ENCODE results near the gene PPARGC1A.

Gene PPARGC1A

DNA sequence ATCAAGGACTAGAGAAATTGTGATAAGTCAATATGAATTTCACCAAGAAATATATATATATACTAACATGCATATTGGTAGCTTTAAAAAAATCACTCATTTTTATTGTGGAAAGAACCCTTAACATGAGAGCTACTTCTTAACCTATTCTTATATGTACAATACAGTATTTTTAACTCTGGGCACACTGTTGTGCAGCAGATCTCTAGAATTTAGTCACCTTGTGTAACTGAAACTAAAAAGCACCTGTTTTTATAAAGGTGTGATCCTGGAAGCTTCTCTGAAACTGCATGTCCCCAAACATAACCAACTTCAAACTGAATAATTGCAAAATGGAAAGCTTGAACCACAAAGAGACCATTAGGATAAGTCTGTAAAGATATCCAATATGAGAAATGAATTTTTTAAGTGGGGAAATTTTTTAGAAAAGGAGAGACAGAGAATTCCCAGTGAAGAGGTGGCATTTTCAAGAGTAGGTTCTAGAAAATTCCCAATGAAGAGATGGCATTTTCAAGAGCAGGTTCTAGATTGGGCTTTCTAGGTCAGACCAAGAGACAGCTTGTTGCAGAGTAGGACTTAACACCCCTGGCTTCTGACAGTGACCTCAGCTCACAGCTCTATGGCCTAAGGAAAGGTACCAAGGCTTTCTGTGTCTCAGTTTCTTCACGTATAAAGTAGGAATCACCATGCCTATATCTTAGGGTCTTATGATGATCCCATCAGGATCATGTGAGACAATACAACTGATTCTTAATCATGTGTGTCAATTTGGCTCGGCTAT, 22.0 kb upstream of the PPARGC1A start:
- no peak for DNase-seq (ENCODE audit: low spot score)

DNA sequence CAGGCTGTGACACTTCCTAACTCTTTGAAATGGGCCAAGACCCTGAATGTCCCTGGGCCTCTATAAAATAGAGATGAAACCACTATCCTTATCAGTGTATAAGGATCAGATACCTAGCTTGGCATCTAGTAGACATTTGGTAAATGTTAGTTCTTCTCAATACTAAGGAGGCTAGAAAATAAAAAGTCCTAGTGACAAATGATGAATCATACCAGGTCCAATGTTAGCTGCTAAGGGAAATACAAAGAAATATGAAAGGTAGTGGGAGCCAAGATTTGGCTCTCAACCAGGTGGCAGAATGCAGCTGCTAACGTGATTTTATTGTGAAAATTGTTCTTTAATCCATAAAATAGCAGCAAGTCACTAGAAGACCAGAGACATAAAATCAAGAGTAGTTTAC, 19.8 kb upstream of the PPARGC1A start:
- DNase-seq (ENCODE audit: low spot score): no peak

DNA sequence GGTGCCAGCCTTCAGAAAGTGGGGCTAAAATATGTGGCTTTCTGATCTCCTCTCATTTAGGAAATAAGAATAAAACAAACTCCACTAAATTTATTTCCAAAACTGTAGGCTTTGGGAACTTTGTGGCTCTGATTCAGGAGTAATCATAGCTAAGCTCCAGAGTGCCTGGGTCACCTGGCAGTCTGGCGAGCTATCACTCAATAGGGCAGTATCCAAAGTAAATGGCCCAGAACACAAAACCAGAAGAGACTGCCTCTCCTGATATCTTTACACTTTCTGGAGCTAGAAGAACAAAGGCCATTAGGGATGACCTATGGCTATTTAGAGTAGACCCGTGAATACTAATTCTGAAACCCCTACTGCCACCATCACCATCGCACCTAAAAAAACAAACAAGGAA, 17.0 kb upstream of the PPARGC1A start:
- no peak for DNase-seq (ENCODE audit: low spot score)

DNA sequence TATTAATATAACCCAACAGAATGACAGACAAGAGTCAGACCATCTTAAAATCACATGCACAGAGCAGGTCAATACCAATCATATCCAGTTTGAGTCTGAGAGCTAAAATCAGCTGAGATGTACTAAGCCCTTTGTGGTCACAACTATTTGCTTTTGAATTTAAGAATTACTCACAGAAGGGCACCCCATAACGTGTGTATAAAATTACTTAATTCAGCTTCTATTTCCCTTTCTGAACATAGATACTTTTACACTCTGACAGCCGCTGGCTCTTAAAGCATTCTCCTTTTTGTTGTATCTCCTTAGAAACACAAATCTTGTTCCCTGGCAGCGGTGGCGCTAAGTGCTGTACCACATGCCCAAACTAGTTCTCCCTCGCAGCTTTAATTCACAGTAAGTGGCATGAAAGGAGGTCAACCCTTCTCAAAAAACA, 14.8 kb upstream of the PPARGC1A start:
- DNase-seq (ENCODE audit: low spot score): peak; percentile 72

DNA sequence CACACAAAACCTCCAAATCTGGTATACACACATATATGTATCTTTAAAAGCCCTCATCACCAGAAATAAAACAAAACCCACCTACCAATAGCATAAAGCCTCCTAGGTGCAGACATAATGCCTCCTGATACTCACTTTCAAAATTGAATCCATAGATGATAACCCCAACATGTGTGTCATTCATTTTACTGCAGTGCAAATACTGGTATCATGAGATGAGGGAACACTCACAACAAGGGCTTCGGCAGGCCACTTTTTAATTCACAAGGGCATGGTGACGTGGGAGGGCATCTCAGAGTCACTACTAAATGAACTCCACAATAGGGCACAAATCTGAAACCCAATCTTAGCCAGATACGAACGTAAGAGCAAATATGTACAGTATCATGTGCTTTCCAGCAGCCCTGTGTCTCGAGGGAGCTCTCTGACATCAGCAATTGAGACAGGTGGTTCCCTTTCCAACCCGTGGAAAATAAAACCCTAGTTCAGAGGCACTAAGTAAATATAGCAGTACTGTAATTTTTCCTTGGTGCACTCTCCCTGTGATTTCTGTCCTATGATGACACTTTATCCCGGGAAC, 14.1 kb upstream of the PPARGC1A start:
- no peak for DNase-seq (ENCODE audit: low spot score)

DNA sequence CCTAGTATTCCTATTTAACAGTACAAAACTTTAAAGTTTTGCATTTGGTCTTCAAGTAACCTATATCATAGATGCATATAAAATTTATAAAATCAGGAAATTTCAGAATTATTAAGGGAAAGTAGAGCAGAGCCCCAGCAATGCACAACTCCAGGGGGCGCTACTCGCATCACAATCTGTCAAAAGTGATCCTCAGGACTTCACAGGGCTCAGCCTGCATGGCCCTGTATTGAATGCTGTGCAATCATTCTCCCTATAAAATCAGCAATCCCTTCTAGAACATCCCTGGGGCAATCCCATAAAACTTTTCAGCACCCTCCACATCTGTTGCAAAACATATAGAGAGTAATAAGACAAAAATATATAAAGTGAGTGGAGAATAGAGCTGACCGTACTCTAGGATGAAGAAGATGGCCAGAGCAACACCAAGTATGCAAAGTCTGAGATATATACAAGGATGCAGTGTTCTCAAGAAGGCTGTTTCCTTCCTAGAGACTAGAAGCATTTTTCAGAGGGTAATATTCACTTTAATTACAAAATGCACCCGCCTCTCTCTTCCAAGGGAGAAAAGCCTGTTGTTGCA, 12.5 kb upstream of the PPARGC1A start:
- DNase-seq (ENCODE audit: low spot score): no peak

DNA sequence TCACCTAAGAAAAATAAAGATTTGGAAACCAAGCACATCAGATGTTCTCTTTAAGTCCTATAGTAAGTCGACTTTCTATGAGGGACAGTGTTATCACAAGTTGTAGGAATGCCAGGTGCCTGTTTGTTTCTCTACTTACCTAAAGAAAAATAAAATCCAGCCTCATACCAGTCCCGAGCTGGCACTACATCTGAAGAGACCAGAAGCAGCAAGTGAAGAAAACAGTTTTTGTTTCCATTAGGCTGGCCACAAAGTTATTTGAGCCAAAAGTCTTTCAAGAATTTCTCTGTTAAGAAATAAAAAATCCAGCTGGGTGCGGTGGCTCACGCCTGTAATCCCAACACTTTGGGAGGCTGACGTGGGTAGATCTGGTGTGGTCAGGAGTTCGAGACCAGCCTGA, 10.8 kb upstream of the PPARGC1A start:
- DNase-seq (ENCODE audit: low spot score): no peak

DNA sequence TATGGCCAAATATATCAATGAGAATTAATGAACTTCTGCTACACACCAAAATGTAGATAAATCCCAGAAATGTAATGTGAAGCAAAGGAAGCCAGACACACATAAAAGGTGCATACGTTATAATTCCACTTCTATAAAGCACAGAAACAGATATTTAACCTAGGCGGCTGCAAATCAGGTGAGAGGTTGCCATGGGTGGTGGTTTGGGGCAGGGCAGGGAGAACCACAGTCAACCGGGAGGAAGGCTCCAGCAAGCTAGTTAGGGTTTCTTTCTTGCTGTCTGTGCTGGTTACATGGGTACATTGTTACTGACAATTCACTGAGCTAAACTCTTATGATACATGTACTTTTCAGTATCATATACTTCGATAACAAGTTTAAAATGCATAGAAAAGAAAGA, 9.7 kb upstream of the PPARGC1A start:
- no peak for DNase-seq (ENCODE audit: low spot score)

DNA sequence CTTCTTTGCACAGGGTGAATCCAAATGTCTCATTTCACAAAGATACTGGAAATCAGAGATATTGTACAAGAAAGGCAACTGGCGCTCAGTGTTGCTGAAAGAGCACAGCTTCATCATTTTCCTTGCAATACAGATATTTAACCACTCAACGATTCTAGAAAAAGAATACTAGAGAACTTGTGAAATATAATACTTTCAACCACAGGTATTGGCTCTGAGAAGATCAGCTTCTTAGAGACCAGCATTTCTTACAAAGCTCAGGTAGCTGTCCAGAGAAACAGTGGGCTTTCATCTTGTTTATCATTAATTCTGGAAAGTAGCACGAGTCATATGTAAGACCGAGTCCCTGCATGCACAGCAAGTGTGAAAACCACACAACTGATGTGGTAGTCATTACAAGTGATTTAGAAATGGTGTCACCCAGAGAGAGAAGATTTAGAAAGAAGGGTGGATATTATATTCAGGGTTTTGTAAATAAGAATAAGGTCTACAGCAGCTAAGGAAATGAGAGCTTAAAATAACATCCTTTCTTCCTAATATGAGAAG, 7.8 kb upstream of the PPARGC1A start:
- DNase-seq (ENCODE audit: low spot score): no peak

DNA sequence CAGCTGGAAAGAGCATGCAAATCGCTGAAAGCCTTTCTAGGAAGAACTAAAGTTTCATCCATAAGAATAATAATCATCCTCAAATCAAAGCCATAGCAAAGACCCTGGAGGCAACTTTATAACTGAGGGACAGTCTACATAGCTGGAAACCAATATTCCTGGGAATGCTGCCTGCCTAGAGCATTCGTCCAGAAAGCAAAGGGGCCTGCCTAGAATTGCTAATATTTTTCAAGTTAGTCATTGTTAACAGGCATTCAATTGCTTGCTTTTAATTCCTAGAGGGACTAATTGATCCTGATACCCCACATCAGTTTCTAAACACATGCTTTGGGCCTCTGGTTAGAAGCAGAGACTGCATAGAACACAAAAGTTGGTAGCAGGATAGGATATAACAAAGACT, 4.2 kb upstream of the PPARGC1A start:
- no peak for DNase-seq (ENCODE audit: low spot score)

DNA sequence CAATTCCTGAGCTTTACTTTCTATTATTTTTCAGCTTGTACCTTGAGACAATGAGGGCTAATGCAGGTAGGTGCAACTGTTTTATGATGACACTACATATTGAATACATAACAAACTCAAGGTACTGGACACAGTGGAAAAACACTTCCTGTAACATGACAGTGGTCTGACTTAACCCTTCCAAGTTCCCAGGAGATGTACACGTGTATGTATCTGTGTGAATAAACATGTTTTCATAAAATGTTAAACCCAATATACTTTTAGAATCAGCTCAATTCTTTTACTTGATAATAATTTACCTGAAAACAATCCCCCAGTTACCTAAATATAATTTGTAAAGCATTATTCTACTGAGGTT, 1.2 kb upstream of the PPARGC1A start:
- DNase-seq (ENCODE audit: low spot score): no peak

DNA sequence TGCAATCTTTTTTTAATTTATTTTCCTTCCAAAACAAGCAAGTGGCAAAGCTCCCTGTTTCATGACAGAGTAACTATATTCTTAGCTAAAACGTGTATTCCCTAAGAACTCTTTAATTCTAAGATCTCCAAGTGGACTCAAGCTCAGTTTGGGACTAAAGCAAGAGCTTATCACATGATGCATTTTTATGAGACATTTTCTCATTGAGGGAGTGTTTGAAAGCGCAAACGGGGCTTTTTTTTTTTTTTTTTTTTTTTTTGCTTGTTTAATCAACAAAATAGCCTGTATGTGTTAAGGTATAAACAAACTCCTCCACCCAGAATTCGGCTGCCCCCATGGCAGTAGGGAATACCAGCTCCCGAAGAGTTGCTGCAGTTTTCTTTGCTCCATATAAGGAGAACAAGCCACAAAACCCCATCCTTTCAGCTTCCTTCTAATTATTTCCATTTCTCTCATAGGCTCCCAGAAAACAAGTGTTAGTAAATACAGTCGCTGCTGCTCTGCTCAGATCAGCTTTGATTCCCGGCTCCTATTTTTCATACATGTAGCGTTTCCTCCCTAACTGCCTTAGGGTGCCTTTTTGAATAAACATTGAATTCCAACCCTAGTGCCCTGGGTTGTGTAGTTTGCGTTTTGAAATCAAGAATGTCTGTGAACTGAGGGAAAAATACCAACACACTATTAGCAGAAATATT, 669 bp upstream of the PPARGC1A start:
- DNase-seq (ENCODE audit: low spot score): no peak

DNA sequence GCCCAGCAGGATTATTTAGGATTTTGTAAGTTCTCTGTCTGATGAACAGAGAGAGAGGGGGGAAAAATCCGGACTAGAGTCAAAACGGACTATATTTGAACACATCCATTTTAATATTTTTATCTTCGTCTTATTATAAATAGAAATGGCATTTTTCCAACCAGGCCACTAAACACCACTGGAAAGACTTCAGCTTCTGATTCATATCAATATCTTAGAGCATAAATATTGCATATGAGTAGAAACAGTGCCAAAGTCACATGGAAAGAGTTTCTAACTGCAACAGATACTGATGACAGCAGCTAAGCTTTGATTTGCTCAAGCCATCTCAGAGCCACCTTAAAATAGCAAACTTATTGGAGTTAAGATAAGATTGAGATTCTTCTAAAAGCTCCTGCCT, 456 bp downstream of the PPARGC1A start:
- DNase-seq (ENCODE audit: low spot score): no peak

DNA sequence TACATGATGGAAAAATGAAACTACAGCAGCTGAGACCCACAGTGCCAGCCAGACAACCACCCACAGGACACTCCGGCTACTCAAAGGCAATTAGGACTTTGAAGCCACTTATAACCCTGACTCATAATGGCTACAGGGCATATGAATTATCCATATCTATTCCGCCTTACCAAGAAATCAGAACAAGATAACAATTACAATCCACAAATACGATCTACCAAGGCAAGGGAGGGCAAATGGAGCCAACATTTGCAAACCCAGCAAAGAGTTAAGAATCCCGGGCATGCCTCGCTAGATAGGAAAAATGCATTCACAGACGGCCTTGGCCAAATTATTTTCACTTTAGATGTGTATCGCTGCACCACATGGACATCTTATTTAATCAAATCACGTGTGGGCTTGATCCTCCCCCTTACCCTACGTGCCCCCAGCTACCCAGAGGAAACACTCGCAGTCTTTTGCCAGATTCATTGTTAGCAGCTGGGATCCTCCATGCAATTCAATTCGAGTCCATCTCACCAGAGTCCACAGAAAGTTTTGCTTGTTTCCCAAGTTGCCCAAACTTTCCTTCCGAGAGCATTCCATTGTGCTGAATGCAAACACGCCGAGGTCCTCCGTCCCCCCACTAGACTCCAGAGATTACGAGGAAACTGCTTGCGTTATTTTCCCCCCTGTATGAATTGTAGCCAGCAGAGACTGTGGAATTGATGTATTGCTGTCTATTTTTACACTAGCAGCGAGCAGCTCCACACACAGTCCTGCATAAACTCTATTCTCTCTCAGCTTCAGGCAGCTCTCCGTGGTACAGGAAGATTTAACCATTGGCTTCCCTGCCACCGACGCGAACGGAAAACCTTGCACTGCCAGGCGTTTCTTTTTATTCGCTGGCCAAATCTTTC, 1.2 kb downstream of the PPARGC1A start:
- peak; percentile 41 for DNase-seq (ENCODE audit: low spot score)

DNA sequence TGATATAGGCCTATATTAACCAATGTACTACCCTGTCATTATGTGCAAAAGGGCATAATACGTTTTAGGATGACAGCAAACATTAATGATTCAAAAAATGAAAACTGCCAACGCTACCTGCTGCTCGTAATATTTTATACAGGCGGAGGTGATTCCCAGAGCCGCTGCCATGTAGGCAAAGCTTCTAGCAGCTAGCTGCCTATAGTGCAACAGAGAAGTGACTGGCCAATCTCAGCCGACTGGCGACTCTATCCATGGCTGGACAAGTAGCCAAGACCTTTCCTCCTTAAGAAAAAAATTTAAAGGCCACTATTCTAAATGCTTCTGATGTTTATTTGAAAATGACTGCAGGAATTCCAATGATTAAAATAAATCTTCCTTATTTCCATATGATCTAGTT, 1.9 kb downstream of the PPARGC1A start:
- DNase-seq (ENCODE audit: low spot score): peak; percentile 45

DNA sequence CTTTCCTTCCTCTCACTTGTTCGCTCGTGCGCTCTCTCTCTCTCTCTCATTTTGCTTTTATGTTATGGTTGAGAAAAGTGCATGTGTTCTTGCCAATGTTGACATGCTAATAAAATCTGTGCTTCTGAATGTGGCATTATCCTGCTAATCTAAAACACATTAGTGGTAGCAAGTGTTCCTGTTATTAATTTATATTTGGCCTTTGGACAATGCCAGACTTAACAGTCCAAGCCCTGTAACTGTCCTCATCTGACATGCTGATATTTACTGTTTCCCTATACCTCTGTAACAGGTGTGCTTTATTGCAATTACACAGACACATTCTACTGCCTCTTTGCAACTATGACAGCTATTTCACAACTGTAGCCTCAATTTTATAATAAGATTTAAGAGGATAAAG, 2.7 kb downstream of the PPARGC1A start:
- DNase-seq (ENCODE audit: low spot score): no peak

DNA sequence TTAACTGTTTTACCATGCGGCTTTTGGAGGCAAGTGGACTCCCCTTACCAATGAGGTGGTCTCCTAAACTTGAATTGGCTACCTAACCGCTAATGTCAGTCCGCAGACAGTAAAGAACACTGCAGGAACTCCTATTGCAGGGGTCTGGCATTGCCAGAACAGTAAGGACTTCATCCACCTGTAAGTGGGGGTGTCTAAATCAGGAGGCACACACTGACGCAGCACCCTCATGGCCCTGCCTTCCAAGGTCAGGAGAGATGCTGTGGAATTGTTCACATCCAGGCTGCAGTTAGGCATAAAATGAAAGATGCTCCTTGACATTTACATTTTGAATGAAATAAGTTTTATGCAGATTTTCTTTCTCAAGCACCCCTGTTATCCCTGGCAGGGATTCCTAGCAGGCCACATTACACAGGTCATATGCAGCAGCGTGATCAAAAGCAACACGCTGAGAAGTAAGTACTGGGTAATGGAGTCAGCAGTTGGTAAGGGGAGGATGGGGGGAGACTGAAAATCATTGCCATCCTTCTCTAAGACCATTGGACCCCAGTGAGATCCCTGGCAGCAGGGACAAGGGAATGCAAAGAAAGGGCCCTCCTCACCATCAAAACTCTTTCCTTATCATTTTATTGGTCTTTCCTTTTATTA, 3.8 kb downstream of the PPARGC1A start:
- DNase-seq (ENCODE audit: low spot score): no peak

DNA sequence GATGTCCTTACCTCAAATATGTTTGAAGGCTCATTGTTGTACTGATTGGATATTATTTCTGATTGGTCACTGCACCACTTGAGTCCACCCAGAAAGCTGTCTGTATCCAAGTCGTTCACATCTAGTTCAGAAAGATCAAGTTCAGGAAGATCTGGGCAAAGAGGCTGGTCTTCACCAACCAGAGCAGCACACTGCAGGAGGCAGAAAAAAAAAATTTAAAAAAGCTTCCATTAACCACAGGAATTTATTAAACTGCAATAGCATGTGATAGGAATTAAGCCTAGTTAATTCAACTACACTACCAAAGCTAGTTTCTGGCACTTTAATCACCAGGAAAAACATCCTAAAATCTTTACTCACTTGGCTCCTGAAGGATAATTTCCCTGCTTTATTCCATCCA, 5.1 kb downstream of the PPARGC1A start:
- DNase-seq (ENCODE audit: low spot score): no peak

DNA sequence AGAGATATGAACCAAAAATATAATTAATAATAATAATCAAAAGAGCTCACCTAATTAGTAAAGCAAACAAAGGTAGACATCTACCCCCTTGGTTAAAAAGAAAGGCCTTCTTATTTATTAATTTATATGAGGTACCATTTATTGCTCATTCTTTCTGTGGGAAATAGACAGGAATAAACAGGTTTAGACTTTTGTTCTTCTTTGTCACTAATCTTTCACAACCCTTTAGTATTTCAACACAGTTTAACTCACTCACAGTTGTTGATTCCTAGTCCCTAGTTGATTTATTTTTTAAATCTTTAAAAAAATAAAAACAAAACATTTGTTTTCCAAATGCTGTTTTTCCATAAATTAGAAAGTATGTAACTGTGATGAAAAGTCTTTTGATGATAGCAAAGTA, 5.6 kb downstream of the PPARGC1A start:
- no peak for DNase-seq (ENCODE audit: low spot score)

DNA sequence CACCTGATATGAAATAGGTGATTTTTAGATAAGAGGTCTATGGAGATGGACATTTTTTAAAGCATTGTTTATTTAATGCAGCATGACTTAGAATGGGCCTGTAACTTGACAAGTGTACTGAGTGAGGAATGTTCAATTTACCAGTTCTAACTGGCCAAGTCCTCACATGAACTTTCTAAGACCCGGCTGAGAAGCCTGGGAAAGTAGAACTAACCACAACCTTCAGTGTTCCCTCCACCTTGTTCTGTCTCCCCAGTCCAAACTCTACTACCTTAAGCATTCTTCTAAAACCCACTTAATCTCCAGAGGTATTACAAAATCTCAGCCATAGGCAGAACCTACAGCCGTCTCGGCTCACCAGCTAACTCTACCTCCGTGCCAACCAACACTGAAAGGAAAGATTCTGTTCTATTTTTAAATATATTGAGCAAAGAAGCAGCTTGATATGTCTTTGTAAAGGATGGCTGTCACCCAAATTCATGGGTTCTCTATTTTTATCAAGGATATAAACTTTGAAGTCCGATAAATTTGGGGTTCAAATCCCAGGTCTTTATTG, 6.8 kb downstream of the PPARGC1A start:
- no peak for DNase-seq (ENCODE audit: low spot score)

Measured in Ammon's horn (tissue), 1 donor.